A549 treated with RU486 at 1 μM for 4 hours (cell line): ENCODE measurements around the gene PSMD2. TPM values are rescaled to one million over a fixed set of nuclear protein-coding genes. Genes with fewer than 3 reads are reported as not detected.

ENCODE experiments used
- total RNA-seq: library from RNA; stranded (reverse); fragments of 200-300 nt; extraction: Qiagen RNA extraction; gene quantifications from 5 replicates; pipeline ENCODE4 v1.2.3, GENCODE V29; 2022; ENCODE audit warnings: low read depth

Gene PSMD2
- 323 to 418 TPM (median 327 TPM) in 5 replicates for total RNA-seq

DNA sequence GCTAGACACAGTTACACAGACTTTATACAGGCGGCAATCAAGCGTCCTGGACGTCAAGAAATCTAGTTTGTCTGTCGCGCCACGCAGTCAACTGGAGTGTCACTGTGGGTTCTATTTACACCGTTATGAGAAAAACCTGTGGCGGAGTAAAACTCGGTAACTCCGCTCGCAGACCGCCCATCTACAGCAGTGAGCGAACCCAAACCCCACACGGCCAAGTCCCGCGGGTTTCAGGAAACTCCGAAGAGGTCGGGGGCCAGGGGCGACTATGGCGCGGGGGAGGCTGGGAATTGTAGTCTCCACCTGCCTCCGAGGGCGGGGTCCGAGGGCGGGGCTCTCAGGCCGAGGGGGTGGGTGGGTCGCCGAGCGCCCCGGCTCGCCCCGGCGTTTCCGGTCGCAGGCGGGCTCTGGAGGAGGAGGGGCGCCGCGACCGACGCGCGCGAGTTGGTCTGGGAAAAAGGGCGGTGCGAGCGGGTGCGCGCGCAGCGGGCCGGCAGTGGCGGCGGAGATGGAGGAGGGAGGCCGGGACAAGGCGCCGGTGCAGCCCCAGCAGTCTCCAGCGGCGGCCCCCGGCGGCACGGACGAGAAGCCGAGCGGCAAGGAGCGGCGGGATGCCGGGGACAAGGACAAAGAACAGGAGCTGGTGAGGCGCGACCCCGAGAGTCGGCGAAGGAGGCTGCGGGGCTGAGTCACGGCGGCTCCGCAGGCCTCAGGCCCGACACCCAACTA, at the start of gene PSMD2:
Gene PSMD2, plus strand, starts transcription at position 483 of the 729 bp plus-strand sequence. Its CDS starts 26 bp downstream, at position 509.

DNA sequence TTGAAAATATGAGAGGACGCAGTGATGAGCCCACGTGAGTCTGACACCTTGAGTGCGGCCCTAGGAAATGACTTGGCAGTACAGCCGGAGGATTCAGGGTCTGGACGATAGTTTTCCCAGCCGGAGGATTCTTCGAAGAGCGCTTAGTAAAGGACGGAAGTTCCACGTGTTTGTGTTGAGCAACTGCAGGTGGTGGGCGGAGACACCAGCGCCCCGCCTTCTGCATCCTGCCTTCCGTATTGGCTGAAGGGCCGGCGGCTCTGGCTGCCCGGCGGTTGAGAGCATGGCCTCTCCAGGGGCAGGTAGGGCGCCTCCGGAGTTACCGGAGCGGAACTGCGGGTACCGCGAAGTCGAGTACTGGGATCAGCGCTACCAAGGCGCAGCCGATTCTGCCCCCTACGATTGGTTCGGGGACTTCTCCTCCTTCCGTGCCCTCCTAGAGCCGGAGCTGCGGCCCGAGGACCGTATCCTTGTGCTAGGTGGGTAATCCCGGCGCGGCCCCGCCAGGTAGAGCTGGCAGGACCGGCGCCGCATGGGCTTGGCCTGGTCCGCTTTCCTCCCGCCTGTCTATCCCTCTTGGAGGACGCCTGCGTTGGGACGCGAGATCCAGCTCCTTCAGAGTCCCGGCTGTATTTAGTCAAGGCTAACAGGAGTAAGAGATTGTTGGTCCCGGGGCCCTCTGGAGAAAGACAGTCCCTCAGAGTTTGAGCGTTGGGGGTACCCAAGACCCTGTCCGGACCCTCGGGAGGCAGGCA, 49.5 kb upstream of the PSMD2 start, which contains the start of gene EEF1AKMT4:
Gene EEF1AKMT4, plus strand, starts transcription at position 261 of the 755 bp plus-strand sequence. Its CDS starts 23 bp downstream, at position 284.

DNA sequence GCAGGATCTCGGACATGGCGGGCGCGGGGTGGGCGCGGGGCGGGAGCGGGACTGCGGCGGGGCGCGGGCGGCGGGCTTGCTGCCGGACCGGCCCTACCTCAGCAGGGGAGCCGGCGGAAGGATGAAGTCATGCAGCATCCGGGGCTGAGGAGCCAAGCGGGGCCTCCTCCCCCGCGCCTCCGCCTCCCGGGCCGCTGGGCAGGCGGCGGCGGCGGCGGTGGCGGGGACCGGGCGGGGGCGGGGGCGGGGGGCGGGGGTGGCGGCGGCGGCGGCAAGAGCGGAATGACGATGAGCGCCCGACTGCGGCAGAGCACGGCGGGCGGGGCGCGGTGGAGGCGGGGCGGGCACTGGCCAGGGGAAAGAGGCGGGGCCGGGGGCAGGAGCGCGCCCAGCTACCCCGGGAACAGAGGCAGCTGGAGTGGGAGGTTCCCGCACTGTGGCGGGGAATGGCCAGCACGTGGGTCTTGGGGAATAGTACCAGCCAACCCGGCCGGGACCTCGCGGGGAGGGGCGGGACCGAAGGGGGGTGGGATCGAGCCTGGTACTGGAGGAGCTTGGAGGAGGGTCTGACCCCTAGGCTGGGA, 37.7 kb upstream of the PSMD2 start, which contains the start of gene CAMK2N2:
Gene CAMK2N2, minus strand, starts transcription at position 284 of the 584 bp plus-strand sequence. Its CDS starts 268 bp downstream, at position 16.

DNA sequence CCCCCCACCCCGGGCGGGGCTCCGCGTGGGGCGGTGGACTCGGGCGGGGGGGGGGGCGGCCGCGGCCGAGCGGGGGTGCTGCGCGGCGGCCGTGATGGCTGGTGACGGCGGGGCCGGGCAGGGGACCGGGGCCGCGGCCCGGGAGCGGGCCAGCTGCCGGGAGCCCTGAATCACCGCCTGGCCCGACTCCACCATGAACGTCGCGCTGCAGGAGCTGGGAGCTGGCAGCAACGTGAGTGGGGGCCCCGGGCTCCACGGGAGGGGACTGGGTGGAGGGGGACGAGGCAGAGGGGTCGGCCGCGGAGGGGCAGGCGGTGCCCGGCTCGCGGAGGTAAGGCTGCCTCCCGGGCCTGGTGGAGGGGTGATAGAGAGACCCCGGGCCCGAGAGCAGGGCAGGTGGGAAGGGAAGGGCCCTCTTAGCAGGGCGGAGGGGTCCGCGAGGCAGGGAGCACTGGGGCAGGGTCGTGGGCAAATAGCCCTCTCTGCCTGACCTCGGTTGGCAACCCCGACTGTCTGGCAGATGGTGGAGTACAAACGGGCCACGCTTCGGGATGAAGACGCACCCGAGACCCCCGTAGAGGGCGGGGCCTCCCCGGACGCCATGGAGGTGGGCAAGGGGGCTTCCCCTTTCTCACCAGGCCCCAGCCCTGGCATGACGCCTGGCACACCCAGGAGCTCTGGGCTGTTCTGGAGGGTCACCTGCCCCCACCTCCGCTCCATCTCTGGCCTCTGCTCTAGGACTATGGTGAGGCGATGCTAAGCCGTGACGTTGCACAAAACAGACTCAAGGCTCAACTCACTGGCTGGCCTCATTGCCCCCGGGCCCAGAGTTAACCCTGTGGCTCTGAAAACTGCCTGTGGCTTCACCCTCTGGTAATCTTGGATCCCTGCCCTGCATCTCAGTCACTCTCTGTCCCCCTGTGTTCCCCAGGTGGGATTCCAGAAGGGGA, 22.8 kb upstream of the PSMD2 start, which contains the start of gene ECE2:
Gene ECE2, plus strand, starts transcription at position 62 of the 950 bp plus-strand sequence. Its CDS starts 132 bp downstream, at position 194.

DNA sequence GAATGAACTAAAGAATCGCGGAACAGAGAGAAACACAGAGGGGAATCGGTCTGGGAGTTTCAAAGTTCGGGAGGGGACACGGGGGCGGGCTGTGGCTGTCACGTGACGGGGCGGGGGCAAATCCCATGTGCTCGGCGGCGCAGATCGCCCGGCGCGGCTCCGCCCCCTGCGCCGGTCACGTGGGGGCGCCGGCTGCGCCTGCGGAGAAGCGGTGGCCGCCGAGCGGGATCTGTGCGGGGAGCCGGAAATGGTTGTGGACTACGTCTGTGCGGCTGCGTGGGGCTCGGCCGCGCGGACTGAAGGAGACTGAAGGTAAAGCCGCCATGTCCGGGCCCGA, 15.3 kb downstream of the PSMD2 start, which contains the start of gene EIF4G1:
Gene EIF4G1, plus strand, starts transcription at position 244 of the 337 bp plus-strand sequence. CDS start 1,191 bp downstream, outside the sequence.

DNA sequence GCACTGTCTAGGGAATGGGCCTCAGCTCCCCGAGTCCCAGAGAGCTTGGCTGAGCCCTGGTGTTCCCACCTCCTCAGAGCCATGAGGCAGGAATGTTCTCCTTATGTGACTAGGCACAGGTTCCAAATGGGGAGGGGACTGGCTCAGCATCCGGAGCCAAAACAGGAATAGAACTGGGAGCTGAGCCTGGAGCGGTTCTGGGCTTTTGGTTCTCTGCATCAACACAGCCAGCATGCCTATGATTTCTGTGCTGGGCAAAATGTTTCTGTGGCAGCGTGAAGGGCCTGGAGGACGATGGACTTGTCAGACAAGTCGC, 38.3 kb downstream of the PSMD2 start, which contains the start of gene FAM131A:
Gene FAM131A, plus strand, starts transcription at position 202 of the 316 bp plus-strand sequence. Its CDS starts 31 bp downstream, at position 233.

Other genes with a start within 250 kb of the PSMD2 start
- not detected in 5 replicates for gene HTR3C, start 246.2 kb upstream of the PSMD2 start, total RNA-seq
- not detected in 5 replicates for gene HTR3E, start 202.2 kb upstream of the PSMD2 start, total RNA-seq
- 27.3 to 30.4 TPM (median 28.5 TPM) in 5 replicates for gene EIF2B5, start 163.9 kb upstream of the PSMD2 start, total RNA-seq
- 17.4 to 26.4 TPM (median 25.2 TPM) in 5 replicates for gene DVL3, start 143.9 kb upstream of the PSMD2 start, total RNA-seq
- 292 to 335 TPM (median 319 TPM) in 5 replicates for gene AP2M1, start 124.4 kb upstream of the PSMD2 start, total RNA-seq
- gene ABCF3, start 113.0 kb upstream of the PSMD2 start, total RNA-seq = 33.3 to 36.1 TPM (median 34.4 TPM) in 5 replicates
- gene VWA5B2, start 69.7 kb upstream of the PSMD2 start, total RNA-seq = 0.24 to 0.54 TPM (median 0.44 TPM) in 5 replicates
- gene ALG3, start 50.3 kb upstream of the PSMD2 start, total RNA-seq = 54.1 to 81.7 TPM (median 74.6 TPM) in 5 replicates
- 8.7 to 14.7 TPM (median 12.7 TPM) in 5 replicates for gene EEF1AKMT4, start 49.6 kb upstream of the PSMD2 start, total RNA-seq
- gene CAMK2N2, start 37.7 kb upstream of the PSMD2 start, total RNA-seq = 0.72 to 1.6 TPM (median 1.3 TPM) in 5 replicates
- not detected in 5 replicates for gene ECE2, start 23.2 kb upstream of the PSMD2 start, total RNA-seq
- gene EIF4G1, start 15.4 kb downstream of the PSMD2 start, total RNA-seq = 253 to 285 TPM (median 259 TPM) in 5 replicates
- gene FAM131A, start 38.4 kb downstream of the PSMD2 start, total RNA-seq = 7.5 to 11.3 TPM (median 10.3 TPM) in 5 replicates
- 4.1 to 6.6 TPM (median 5.4 TPM) in 5 replicates for gene CLCN2, start 62.4 kb downstream of the PSMD2 start, total RNA-seq
- 72.7 to 79.0 TPM (median 75.1 TPM) in 5 replicates for gene POLR2H, start 62.5 kb downstream of the PSMD2 start, total RNA-seq
- not detected in 5 replicates for gene THPO, start 79.0 kb downstream of the PSMD2 start, total RNA-seq
- 0.11 to 0.37 TPM (median 0.27 TPM) in 5 replicates for gene CHRD, start 80.8 kb downstream of the PSMD2 start, total RNA-seq